Effector memory CD4-positive, alpha-beta T cell (primary cell): ENCODE results near the gene RNF5.
"Not testable (repeated sequence)": the region's sequence is repeated elsewhere in the genome, so short reads cannot be mapped to it uniquely, and the experiment has no call there.

Experiments used
- DNase-seq, 3 donors: peaks; one replicate each; pipeline ENCODE4 v3.0.0-alpha.2; 2020
- H3K27ac ChIP-seq: 2 replicates; pipeline ENCODE4 v1.7.0; 2013; ENCODE audit warnings: mild to moderate bottlenecking, low read length, moderate library complexity; ENCODE audit not compliant: insufficient read depth, poor library complexity, severe bottlenecking
- H3K27me3 ChIP-seq: replicated peaks from 2 replicates; pipeline ENCODE4 v1.7.0; 2013; ENCODE audit warnings: mild to moderate bottlenecking, low read length; ENCODE audit not compliant: insufficient read depth, control insufficient read depth, poor library complexity, severe bottlenecking
- H3K36me3 ChIP-seq: 2 replicates; pipeline ENCODE4 v1.7.0; 2013; ENCODE audit warnings: mild to moderate bottlenecking, low read length, moderate library complexity; ENCODE audit not compliant: control insufficient read depth, insufficient read depth
- H3K4me1 ChIP-seq: 2 replicates; pipeline ENCODE4 v1.7.0; 2013; ENCODE audit warnings: low read length, mild to moderate bottlenecking; ENCODE audit not compliant: control insufficient read depth, insufficient read depth, poor library complexity, severe bottlenecking
- H3K4me3 ChIP-seq: 2 replicates; pipeline ENCODE4 v1.7.0; 2013; ENCODE audit warnings: low read length, low read depth, mild to moderate bottlenecking; ENCODE audit not compliant: insufficient read depth, poor library complexity, severe bottlenecking
- H3K9me3 ChIP-seq: 2 replicates; pipeline ENCODE4 v1.7.0; 2013; ENCODE audit warnings: mild to moderate bottlenecking, low read length, moderate library complexity; ENCODE audit not compliant: control insufficient read depth

The RNF5 gene

DNA sequence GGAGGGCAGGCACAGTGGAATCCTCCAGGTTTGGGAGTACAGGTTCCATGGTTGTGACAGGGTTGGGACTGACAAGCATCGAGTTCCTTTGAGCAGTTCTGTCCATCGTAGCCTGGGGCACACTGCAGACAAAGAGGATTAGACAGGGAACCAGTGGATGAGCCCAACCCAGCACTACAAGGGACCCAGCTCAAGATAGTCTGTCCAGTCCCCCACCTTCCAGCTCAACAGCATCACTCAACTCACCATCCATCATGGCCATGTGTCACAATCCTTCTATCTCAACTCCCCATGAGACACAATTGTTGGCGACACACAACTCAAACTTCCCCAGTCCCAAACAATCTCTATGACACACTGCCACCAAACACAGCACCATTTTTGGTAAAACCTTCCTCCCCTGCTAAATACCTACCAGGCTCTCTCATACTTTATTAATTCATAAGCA, 26.1 kb downstream of the RNF5 start:
- H3K9me3 ChIP-seq = no peaks in the 10 kb centered on the region
- H3K36me3 ChIP-seq = no peaks in the 10 kb centered on the region
- no peak for DNase-seq
- H3K27me3 ChIP-seq = no peaks in the 10 kb centered on the region
- H3K4me3 ChIP-seq = no peak overlapping the region
- H3K4me1 ChIP-seq = no peaks in the 10 kb centered on the region
- no peak overlapping the region for H3K27ac ChIP-seq

DNA sequence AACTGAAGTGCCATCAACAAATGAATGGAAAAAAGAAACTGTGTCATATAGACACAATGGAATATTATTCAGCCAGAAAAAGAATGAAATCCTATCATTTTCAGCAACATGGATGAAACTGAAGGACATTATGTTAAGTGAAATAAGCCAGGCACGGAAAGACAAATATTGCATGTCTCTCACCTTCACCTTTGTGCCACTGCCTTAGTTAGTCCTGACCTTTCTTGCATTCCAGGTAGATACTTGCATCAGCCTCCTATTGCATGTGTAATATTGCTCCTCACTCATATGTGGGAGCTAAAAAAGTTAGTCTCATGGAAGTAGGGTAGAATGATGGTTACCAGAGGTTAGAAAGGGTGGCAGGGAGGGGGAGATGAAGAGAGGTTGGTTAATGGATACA, 30.8 kb downstream of the RNF5 start:
- no peak for DNase-seq

DNA sequence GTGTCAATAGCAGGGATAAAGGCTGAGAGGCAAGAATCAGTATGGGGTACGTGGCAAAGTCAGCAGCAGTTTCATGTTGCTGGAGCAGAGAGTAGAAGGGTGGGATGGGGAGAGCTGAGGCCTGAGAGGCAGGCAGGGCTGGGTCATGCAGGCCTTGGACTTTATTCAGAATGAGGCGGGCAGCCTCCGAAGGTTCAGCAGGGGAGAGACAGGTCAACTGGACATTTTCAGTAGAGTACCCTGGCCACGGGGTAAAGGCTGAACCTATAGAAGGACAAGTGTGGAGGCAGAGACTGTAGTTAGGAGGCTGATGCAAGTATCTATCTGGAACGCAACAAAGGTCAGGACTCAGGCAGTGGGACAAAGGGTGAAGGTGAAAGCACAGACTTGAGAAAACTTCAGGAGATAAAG, 32.0 kb downstream of the RNF5 start:
- Histone ChIP-seq H3K36me3 (no peaks in the 10 kb centered on the region), H3K27me3 (no peaks in the 10 kb centered on the region), H3K9me3 (no peaks in the 10 kb centered on the region), H3K4me3 (no peak overlapping the region), H3K27ac (no peak overlapping the region), H3K4me1 (no peaks in the 10 kb centered on the region)
- DNase-seq = no peak

More for the DNA sequence above, 30.8 kb downstream of the RNF5 start:
- no peaks in the 10 kb centered on the region for H3K9me3 ChIP-seq
- H3K27ac ChIP-seq = no peak overlapping the region
- no peaks in the 10 kb centered on the region for H3K36me3 ChIP-seq
- no peaks in the 10 kb centered on the region for H3K27me3 ChIP-seq
- no peaks in the 10 kb centered on the region for H3K4me1 ChIP-seq
- H3K4me3 ChIP-seq = no peak overlapping the region

GRCh38 chr6:32211432-32211831, 33.2 kb downstream of the RNF5 start:
- DNase-seq, H3K9me3 ChIP-seq, H3K27ac ChIP-seq, H3K36me3 ChIP-seq, H3K27me3 ChIP-seq, H3K4me3 ChIP-seq, H3K4me1 ChIP-seq: not testable (repeated sequence)

DNA sequence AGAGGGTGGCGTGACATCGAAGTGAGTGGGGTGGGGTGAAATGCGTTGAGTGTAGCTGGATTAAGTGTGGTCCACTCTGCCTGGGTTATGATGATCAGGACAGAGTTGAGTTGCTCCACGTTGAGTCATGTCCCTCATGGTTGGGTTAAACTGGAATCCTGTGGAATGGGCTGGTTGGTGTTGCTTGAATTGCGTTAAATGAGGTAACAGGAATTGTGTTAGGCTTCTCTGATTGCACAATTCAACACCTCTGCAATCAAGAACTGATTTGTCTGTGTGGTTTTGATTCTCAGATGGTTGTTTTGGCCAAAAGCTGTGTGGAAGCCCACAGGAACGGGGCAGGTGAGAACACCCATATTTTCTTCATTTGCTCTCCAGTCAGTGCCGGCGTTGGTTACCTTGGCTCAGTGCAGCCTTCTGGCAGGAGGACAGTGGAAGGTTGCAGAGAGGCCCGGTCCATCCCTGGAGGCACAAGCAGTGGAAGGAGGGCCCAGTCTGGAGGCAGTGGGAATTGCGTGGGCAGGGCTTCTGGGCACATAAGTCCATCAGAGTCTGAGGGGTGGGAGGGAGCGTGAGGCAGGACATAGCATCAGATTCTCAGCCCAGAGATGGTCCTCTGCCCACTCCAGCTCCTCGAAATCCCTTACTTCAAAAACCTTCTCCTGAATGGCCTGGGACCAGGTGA, 34.0 kb downstream of the RNF5 start:
- Histone ChIP-seq H3K9me3 (no peaks in the 10 kb centered on the region), H3K4me1 (no peaks in the 10 kb centered on the region), H3K4me3 (no peak overlapping the region), H3K27me3 (no peaks in the 10 kb centered on the region), H3K27ac (no peak overlapping the region), H3K36me3 (no peaks in the 10 kb centered on the region)
- DNase-seq = no peak

- no peak overlapping the region for H3K4me3 ChIP-seq
- H3K27ac ChIP-seq = no peak overlapping the region
- no peak for DNase-seq
- no peaks in the 10 kb centered on the region for H3K36me3 ChIP-seq
- H3K27me3 ChIP-seq = no peaks in the 10 kb centered on the region
- H3K4me1 ChIP-seq = no peaks in the 10 kb centered on the region
- H3K9me3 ChIP-seq = no peaks in the 10 kb centered on the region
Observed at GRCh38 chr6:32213649-32214048, 35.4 kb downstream of the RNF5 start.

DNA sequence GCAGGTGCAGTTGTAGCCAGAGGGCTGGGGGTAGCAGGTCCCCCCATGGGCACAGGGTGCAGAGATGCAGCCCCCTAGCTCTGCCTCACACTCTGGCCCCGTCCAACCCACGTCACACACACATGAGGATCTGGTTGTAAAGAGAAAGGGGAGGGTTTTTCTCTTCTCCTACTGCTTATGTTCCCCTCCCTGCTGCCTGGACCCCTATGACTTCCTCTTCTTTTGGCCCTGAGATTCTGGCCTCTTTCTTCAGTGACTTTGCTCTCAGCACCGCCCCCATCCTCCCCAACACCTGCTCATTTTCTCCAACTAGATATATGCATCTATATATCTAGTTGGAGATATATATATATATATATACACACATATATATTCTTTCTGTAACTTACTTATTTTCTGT, 35.9 kb downstream of the RNF5 start:
- Histone ChIP-seq H3K27me3 (no peaks in the 10 kb centered on the region), H3K36me3 (no peaks in the 10 kb centered on the region), H3K27ac (no peak overlapping the region), H3K4me3 (no peak overlapping the region), H3K4me1 (no peaks in the 10 kb centered on the region), H3K9me3 (no peaks in the 10 kb centered on the region)
- DNase-seq = no peak

- Histone ChIP-seq H3K36me3 (no peaks in the 10 kb centered on the region), H3K27me3 (no peaks in the 10 kb centered on the region), H3K9me3 (no peaks in the 10 kb centered on the region), H3K27ac (no peak overlapping the region), H3K4me1 (no peaks in the 10 kb centered on the region), H3K4me3 (no peak overlapping the region)
- no peak for DNase-seq
Observed at GRCh38 chr6:32215617-32216016, 37.4 kb downstream of the RNF5 start.

GRCh38 chr6:32216285-32216684, 38.1 kb downstream of the RNF5 start:
- no peak overlapping the region for H3K27ac ChIP-seq

DNA sequence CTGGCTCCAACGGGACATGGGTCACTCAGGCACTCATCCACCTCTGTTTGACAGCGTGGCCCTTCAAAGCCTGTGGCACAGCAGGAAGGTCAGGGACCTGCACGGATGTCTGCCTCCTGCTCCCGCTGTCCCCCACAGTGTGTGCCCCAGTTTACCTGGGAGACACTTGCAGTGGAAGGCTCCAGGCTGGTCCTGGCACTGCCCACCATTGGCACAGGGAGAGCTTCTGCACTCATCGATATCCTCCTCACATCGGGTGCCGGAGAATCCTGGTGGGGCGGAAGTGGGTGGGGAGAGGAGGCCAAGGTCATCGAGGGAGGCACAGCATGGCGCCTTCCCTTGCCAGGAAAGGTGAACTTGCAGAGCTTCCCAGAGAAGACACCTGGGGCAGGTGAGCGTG, 38.8 kb downstream of the RNF5 start:
- H3K36me3 ChIP-seq = no peaks in the 10 kb centered on the region

More at GRCh38 chr6:32216285-32216684, 38.1 kb downstream of the RNF5 start:
- Histone ChIP-seq H3K4me3 (no peak overlapping the region), H3K4me1 (no peaks in the 10 kb centered on the region), H3K27me3 (no peaks in the 10 kb centered on the region), H3K36me3 (no peaks in the 10 kb centered on the region), H3K9me3 (no peaks in the 10 kb centered on the region)
- no peak for DNase-seq

More for the DNA sequence above, 38.8 kb downstream of the RNF5 start:
- H3K9me3 ChIP-seq = no peaks in the 10 kb centered on the region
- no peak for DNase-seq
- no peak overlapping the region for H3K4me3 ChIP-seq
- no peaks in the 10 kb centered on the region for H3K4me1 ChIP-seq
- no peak overlapping the region for H3K27ac ChIP-seq
- no peaks in the 10 kb centered on the region for H3K27me3 ChIP-seq
